Activated gamma-delta T cell treated with anti-CD3 and anti-CD28 coated beads, Interleukin-2, amount 50 U/mL, for 16 hours (primary cell): ENCODE measurements around the gene TP53I3.
"Not testable (repeated sequence)": the region's sequence is repeated elsewhere in the genome, so short reads cannot be mapped to it uniquely, and the experiment has no call there.

Experiments
- DNase-seq: peaks from one replicate; pipeline ENCODE4 v3.0.0-alpha.2; 2020; ENCODE audit warnings: low read depth

TP53I3 gene

DNA sequence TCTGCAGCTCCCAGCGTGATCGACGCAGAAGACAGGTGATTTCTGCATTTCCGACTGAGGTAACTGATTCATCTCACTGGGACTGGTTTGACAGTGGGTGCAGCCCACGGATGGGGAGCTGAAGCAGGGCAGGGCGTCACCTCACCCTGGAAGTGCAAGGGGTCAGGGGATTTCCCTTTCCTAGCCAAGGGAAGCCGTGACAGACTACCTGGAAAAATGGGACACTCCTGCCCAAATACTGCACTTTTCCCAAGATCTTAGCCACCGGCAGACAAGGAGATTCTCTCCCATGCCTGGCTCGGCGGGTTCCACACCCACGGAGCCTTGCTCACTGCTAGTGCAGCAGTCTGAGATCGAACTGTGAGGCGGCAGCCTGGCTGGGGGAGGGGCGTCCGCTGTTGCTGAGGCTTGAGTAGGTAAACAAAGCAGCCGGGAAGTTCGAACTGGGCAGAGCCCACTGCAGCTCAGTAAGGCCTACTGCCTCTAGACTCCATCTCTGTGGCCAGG lies 10.6 kb upstream of the TP53I3 start:
- DNase-seq: not testable (repeated sequence)

DNA sequence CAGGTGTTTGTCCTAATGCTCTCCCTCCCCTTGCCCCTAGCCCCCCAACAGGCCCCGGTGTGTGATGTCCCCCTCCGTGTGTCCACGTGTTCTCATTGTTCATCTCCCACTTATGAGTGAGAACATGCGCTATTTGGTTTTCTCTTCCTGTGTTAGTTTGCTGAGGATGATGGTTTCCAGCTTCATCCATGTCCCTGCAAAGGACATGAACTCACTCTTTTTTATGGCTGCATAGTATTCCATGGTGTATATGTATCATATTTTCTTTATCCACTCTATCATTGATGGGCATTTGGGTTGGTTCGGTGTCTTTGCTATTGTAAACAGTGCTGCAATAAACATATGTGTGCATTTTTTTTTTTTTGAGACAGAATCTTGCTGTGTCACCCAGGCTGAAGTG lies 8.6 kb upstream of the TP53I3 start:
- not testable (repeated sequence) for DNase-seq

DNA sequence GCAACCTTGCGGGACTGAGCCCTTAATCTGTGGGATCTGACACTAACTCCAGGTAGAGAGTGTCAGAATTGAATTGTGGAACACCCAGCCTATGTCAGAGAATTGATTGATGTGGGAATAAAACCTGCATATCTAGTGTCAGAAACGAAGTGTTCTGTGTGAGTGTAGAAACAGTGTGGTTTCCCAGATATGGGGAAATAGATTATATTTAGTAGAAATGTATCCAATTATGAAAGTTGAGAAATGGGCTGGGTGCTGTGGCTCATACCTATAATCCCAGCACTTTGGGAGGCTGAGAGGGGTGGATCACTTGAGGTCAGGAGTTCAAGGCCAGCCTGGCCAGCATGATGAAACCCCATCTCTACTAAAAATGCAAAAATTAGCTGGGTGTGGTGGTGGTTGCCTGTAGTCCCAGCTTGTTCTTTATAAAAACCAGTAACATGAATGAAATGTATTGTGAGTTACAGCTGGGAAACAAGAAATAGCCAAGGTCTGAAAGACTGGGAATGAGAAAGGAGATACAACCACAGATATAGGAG lies 4.3 kb upstream of the TP53I3 start:
- no peak for DNase-seq

DNA sequence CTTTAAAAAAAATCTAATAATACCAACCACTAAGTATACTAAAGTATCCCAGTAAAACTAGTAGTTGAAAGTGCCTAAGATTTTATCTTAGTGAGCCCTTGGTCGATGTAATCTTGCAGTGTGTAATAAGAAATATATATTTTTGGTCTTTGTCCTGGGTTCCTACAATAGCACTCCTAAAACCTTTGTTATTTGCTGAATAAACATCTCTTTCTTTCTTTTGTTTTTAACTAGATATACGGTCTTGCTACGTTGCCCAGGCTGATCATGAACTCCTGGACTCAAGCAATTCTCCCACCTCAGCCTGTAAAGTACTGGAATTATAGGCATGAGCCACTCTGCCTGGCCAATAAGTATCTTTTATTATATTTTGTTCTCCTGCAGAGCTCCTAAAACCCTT lies 2.4 kb upstream of the TP53I3 start:
- DNase-seq: no peak

DNA sequence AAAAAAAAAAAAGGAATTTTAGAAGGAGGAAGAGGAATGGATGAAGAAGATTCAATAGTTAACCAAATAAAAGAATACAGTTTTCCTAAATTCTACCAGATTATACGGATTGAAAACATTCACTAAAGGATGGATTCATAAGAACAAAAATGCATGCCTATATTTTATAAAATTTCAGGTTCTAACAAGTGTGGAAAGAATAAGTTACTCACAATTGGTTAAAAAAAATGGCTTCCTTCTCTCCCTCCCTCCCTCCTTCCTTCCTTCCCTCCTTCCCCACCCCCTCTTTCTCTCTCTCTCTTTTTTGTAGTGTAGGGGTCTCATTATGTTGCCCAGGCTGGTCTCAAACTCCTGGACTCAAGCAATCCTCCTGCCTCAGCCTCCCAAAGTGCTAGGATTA lies 1.6 kb upstream of the TP53I3 start:
- DNase-seq: no peak

DNA sequence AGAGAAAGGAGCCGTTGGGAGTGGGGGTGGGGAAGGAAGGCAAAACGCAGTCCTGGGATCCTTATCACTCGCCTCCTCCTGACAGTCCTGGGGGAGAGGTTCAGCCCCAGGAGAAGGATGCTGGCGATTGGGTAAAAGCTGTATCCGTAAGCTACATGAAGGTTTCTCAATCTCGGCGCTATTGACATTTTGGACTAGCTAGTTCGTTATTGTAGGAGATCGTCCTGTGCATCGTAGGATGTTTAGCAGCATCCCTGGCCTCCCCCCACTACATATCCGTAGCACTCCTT lies 511 bp upstream of the TP53I3 start:
- no peak for DNase-seq

DNA sequence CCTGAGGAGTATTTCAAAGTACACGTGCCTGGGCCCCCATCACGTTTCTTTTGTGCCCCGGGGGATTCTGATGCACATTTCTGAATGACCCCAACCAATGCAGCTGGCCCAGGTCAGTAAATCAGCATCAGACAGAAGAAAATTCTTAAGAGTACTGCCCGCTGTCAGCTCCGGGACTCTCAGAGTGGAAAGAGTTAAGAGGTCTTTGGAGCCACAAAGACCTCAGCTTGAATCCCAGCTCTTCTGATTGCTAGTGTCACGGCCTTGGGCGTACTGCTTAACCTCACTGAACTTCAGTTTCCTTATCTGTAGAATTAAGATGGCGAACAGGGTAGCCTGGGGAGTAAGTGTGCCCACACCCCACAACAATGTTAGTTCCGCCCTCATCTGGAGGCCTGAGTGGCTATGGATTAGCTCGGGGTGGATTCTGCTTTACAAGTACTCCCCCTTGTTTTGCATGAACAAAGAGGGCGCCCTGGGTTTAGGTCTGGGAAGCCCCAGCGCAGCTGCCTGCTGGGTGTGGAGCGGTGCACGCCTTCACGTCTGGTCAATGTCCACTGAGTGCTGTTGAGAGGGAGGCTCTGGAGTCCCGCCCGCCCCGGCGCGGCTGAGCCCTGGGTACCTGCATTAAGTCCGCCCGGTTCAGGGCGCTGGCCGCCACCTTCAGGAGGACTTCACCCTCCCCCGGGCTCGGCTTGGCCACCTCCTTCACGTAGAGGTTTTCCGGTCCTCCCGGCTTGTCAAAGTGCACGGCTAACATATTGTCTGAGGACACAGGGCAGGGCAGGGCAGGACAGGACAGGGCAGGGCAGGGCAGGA lies 858 bp downstream of the TP53I3 start:
- DNase-seq: peak; percentile 16

DNA sequence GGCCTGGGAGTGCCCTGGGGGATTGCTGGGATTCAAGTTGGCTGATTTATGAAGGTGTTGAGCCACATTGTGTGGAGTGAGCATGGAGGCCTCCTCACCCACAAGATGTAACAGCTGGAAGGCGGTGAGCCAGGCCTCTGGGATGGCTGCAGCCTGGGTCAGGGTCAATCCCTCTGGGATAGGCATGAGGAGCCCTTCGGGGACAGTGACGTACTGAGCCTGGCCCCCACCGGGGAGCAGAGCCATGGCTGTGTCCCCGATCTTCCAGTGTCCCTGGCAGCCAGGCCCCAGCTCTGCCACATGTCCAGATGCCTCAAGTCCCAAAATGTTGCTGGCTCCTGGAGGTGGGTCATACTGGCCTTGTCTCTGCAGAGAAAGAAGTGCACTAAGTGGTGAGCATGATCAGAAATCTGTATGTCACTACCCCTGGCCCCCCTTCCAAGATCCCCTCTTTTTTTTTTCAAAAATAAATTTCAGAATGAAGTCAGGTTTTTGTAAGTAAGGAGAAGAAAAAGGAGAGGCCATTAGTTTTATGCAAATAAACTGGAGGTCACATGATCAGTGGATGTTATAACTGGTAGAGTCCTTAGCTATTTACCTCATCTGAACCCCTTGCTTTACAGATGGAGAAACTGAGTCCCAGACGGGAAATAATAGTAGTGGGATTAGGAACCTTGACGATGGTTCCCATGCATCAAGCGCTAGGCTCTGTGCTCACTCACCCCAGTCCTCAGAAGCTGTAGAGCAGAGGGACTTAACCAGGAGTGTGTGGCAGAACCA lies 1.7 kb downstream of the TP53I3 start:
- DNase-seq: no peak

DNA sequence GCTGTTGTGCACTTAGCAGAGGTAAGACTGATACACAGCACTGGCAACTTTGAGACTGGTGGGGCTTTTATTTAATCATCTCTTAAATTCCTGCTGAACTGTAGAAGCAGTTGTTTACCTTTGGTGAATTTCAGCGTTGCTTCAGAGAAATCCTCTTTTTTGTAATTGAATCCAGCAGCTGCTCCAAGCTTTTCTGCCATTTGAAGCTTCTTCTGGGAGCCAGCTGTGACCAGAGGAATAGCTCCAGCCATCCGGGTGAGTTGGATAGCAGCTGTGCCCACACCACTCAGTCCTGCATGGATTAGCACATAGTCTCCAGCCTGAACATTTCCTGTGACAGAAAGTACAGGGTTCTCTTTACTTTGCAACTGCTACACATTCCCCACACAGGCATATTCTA lies 3.9 kb downstream of the TP53I3 start:
- DNase-seq: no peak

DNA sequence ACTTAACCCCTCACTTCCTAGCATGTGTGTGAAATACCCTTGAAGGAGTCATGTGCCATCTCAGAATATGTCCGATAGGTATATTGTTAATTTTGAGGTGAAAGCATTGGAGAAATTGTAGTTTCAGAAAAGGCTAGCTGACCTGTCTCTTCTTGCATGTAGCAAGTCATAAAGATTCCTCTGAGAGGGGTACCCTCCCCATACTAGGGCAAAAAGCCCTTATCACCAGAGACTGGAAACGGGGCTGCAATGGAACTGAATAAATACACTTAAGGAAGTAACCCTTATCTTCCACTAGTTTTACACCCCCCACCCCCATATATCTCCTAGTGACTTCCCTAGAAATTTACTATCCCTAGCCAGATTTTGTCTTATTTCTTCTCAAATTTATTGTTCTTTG lies 6.8 kb downstream of the TP53I3 start:
- DNase-seq: no peak

DNA sequence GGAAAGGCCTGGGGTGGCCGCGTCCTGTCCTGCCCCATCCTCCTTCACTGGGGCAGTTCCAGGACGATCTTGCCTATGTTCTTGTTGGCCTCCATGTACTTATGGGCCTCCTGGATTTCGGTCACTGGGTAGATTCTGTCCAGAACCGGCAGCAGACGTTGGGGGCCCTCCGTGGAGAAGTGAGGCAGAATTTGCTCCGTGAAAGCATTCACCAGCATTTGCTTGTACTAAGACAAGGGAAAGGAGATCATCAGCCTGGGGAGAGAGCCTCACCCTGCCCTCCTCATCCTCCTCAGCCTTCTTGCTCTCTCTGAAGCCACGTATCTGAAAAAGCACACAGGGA lies 7.1 kb downstream of the TP53I3 start:
- no peak for DNase-seq

DNA sequence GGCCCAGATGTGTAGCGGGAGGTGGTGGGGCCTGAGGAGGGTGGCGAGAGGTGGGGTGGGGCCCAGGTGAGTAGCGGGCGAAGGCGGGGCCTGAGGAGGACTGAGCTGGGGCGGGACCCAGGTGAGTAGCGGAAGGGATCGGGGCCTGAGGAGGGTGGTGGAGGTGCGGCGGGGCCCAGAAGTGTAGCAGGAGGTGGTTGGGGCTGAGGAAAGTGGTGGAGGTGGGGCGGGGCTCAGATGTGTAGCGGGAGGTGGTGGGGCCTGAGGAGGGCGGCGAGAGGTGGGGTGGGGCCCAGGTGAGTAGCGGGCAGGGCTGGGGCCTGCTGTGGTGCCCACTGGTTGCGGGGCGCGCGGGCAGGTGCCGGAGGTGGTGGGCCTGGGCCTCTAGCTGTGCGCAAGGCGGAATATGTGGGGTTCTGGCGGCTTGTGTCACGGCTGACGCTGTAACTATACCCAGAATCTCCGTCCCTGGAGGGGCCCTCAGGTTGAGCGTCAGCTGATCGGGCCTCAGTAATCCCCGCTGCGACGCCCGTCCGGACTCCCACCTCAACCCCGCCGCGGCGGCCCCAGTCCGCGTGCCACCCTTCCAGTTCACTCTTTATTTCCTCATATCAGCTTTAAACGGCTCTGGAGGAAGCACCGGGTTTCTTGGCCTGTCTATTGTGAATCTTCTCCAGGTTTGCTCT lies 7.6 kb downstream of the TP53I3 start:
- DNase-seq: no peak

DNA sequence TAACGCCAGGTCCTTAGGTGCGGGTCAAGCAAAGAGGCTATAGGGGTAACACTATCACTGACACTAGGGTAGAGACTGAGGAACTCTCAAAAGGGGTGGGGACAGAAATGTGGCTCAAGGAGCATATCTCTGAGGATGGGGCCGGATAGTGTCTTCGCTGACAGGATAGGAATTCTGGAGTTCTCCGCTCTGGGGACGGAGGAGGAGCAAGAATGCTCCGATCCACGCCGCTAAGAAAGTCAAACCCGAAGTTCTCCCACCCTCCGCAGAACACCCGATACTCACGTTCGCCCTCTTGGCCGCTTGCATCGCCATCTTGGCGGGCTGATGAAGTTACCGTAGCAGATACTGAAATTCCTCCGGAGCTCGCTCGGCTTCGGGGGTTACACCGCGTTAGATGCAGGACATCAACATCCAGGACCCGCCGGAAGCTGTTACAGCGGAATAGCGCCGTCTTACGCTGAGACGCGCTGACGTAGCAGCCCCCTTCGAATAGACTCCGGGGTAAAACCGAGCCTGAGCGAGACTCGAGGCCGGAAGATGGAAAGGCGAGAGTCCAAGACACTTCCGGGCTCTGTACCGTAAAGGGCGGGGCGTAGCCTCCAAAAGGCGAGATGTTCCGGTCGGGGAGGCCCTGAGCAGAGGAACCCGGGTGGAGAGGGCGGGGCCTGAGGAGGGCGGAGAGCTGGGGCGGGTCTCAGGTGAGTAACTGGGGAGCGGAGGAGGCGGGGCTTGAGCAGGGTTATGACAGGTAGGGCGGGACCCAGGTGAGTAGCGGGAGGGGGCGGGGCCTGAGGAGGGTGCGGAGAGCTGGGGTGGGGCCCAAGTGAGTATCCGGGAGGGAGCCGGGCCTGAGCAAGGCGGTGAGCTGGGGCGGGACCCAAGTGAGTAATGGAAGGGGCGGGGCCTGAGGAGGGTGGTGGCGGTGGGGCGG lies 8.5 kb downstream of the TP53I3 start, which contains the start of gene SF3B6:
TSS of gene SF3B6 (minus strand) at position 412 of the 934 bp plus-strand sequence. CDS start at position 315, 97 bp downstream.
- DNase-seq: peak; percentile 99

DNA sequence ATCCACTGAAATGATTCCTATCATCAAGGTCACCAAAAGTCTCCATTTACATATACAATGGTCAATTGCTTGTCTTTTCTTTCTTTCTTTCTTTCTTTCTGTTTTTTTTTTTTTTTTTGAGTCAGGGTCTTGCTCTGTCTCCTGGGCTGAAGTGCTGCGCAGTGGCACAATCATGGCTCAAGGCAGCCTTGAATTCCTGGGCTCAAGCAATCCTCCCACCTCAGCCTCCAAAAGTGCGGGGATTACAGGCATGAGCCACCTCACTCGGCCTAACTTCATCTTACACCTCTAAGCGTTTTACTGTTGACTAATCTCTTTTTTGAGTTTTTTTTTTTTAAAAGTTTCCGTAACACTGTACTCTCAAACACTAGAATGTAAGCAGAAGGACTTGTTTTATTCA lies 9.4 kb downstream of the TP53I3 start:
- DNase-seq: no peak

DNA sequence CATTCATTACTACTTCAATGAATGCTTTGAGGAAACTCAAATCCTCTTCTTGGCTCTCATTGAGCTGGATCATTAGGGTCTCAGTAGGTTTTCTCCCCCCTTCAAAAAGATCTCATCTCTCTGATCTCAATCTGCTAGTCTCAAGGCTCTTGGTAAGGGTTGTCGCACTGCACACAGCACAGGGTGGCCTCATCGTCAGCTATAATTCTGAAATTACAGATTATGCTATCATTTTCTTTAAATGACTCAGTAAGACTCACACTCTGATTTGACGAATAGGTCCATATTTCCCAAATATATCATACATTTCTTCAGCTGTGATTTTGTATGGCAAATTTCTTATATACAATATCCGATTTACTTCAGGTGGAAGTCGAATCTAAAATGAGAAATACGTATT lies 10.8 kb downstream of the TP53I3 start:
- no peak for DNase-seq

DNA sequence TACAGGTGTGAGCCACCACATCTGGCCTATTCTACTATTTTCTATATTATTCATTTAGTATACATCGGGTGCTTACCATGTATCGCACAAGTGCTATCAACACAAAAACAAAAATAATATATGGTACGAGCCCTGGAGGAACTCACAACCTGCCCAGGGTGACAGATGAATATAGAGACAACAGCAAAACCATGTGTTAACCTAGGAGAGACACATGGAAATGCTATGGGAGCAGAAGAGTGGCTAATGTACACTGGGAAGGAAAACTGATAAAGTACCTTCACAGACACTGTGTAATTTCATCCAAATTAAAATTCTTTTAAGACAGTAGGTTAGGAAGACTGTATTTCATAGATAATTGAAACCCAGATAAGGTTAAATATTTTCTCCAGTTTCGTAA lies 12.4 kb downstream of the TP53I3 start:
- no peak for DNase-seq

DNA sequence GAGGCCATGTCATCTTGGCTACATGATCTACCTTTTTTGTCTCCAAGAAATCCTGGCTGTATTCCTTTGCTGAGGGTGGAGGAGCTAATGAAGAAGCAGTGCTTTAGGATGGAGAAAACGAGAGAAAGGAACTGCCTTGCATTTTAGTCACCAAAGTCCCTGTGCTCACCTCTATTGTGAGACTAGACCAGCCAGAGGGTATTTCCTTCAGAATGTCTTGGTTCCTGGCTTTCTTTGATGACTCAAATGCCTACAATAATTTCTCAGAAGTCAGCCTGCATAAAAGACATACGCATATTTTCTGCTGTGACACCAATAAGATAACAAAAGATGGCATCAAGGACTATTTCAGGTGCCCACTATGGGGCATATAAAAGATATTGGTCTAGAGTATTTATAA lies 19.3 kb downstream of the TP53I3 start:
- no peak for DNase-seq

DNA sequence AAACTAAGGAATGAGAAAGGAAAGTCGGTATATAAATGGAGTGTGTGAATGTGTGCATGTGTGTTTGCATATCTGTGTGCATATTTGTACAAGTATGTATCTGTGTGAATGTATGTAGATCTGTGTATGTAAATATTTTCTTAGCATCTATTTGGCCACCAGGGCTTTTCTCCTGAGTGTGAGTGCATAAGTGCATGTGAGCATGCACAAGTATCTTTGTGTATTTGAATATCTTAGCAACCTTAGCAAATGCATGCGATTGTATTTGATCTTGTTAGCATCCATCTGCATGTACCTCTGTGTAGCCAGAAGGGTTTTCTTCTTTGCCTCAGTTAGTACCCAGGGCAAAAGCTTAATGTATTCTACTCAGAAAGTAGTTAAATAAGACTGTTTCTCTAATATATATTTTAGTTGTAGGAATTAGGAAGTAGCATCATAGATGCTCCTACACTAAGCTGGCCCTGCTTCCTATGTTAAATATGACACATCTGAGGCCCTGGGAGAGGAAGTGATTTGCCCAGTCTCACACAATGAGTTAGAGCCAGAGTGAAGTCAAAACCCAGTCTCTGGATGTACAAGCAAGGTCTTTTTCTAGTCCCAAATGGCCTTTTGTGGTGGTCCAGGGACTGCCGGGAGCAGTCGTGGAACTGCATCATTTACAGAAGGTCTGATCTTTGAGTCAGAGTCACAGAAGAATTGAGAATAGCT lies 25.9 kb downstream of the TP53I3 start:
- DNase-seq: no peak

DNA sequence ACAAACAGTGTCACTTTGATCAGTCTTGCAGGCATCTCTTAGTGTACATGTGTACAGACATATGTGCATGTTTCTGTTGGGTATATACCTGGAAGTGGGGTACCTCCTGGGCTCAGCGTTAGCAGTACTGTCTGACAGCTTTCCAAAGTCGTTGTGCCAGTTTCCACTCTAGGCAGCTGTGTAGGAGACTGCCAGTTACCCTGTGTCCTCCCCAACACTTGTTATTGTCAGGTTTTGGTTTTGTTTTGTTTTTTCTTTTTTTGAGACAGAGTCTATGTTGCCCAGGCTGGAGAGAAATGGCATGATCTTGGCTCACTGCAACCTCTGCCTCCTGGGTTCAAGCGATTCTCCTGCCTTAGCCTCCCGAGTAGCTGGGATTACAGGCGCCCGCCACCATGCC lies 28.9 kb downstream of the TP53I3 start:
- DNase-seq: no peak

DNA sequence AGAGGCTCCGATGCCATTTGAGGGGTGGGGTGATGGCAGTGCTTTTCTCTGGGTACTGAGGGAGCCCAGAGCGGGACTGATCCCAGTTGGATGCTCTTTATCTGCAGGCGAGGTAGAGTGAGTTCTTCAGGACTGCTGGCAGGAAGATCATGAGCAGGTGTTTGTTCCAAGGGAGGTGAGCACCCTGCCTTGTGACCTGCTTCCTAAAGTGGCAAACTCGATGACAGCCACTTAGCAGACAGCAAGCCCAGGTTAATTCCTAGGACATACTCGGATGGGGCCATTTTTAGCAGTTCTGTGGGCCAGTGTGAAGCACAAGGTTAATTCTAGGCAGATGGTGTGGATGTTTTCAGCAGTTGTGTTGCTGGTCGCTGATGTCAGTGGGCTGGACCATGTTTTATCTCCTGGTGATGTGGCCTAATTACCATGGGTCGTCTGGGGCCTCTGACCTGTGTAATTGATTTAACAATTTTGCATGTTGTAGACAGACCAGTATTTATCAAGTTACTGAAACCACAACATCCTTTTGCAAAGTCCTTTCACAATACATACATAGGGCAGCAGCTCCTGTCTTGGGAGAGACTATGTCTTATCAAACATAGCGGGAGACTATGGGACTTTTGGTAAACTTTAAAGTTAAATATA lies 30.1 kb downstream of the TP53I3 start:
- DNase-seq: no peak
